Measurements from ENCODE around the gene HSD17B14. TPM values are rescaled to one million over a fixed set of nuclear protein-coding genes. Genes with fewer than 3 reads are reported as not detected.

Gene HSD17B14
- total RNA-seq, 1 donor from 2014 or later = 1.0 TPM

GRCh38 chr19:48815870-48816501 lies 20.3 kb downstream of the HSD17B14 start:
- DNase-seq = no peak
- H3K4me3 Mint-ChIP-seq (ENCODE audit: unreplicated experiment) = peak overlapping the region; percentile 2
- TF ChIP-seq, protein P1, sequence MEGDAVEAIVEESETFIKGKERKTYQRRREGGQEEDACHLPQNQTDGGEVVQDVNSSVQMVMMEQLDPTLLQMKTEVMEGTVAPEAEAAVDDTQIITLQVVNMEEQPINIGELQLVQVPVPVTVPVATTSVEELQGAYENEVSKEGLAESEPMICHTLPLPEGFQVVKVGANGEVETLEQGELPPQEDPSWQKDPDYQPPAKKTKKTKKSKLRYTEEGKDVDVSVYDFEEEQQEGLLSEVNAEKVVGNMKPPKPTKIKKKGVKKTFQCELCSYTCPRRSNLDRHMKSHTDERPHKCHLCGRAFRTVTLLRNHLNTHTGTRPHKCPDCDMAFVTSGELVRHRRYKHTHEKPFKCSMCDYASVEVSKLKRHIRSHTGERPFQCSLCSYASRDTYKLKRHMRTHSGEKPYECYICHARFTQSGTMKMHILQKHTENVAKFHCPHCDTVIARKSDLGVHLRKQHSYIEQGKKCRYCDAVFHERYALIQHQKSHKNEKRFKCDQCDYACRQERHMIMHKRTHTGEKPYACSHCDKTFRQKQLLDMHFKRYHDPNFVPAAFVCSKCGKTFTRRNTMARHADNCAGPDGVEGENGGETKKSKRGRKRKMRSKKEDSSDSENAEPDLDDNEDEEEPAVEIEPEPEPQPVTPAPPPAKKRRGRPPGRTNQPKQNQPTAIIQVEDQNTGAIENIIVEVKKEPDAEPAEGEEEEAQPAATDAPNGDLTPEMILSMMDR (IDR thresholded peaks at IDR 0.05; ENCODE audit: partially characterized antibody, unreplicated experiment) = no peak
- H3K27ac Mint-ChIP-seq (ENCODE audit: unreplicated experiment) = no peak overlapping the region
- H3K36me3 Mint-ChIP-seq (ENCODE audit: unreplicated experiment) = no peaks in the 10 kb centered on the region
- H3K9me3 Mint-ChIP-seq (ENCODE audit: unreplicated experiment) = peaks cover 3% of the 10 kb centered on the region
- H3K27me3 Mint-ChIP-seq (ENCODE audit: unreplicated experiment) = peaks cover 17% of the 10 kb centered on the region
- H3K4me1 Mint-ChIP-seq (ENCODE audit: low read depth, unreplicated experiment) = peaks cover 3% of the 10 kb centered on the region

DNA sequence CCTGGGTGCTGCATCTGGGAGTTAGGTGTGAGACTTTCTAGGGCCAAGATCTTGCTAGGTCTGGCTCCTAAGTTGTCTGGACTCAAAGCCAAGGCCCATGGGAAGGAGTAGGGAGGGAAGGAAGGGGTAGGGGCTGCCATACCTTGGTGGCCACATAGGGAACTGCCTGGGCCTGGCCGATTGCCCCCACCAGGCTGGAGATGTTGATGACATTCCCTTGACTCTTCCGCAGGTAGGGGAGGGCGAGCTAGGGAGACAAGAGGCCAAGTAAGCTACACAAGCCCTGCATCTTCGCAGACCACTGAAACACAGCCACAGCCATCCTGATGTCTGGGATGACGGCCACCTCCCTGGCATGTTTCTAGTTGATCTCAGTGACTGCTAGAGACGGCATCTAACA lies 21.4 kb downstream of the HSD17B14 start:
- DNase-seq = no peak
- TF ChIP-seq, protein P1 (IDR thresholded peaks at IDR 0.05; ENCODE audit: partially characterized antibody, unreplicated experiment) = no peak
- no peaks in the 10 kb centered on the region for H3K36me3 Mint-ChIP-seq (ENCODE audit: unreplicated experiment)
- H3K4me1 Mint-ChIP-seq (ENCODE audit: low read depth, unreplicated experiment) = peaks cover 4% of the 10 kb centered on the region
- H3K27ac Mint-ChIP-seq (ENCODE audit: unreplicated experiment) = no peak overlapping the region
- peaks cover 20% of the 10 kb centered on the region for H3K27me3 Mint-ChIP-seq (ENCODE audit: unreplicated experiment)
- H3K4me3 Mint-ChIP-seq (ENCODE audit: unreplicated experiment) = no peak overlapping the region
- H3K9me3 Mint-ChIP-seq (ENCODE audit: unreplicated experiment) = peaks cover 3% of the 10 kb centered on the region

- Mint-ChIP-seq H3K27me3 (ENCODE audit: unreplicated experiment) (peaks cover 11% of the 10 kb centered on the region), H3K9me3 (ENCODE audit: unreplicated experiment) (peaks cover 5% of the 10 kb centered on the region), H3K36me3 (ENCODE audit: unreplicated experiment) (no peaks in the 10 kb centered on the region), H3K27ac (ENCODE audit: unreplicated experiment) (no peak overlapping the region), H3K4me1 (ENCODE audit: low read depth, unreplicated experiment) (peaks cover 6% of the 10 kb centered on the region), H3K4me3 (ENCODE audit: unreplicated experiment) (peak overlapping the region; percentile 30)
- peak; percentile 30 for DNase-seq
- TF ChIP-seq, protein P1 (IDR thresholded peaks at IDR 0.05; ENCODE audit: partially characterized antibody, unreplicated experiment) = peak; percentile 38
Measured at GRCh38 chr19:48813123-48813913, 23.0 kb downstream of the HSD17B14 start.

- no peaks in the 10 kb centered on the region for H3K36me3 Mint-ChIP-seq (ENCODE audit: unreplicated experiment)
- peaks cover 5% of the 10 kb centered on the region for H3K9me3 Mint-ChIP-seq (ENCODE audit: unreplicated experiment)
- peak overlapping the region; percentile 73 for H3K27ac Mint-ChIP-seq (ENCODE audit: unreplicated experiment)
- H3K4me1 Mint-ChIP-seq (ENCODE audit: low read depth, unreplicated experiment) = peaks cover 11% of the 10 kb centered on the region
- peak; percentile 83 for DNase-seq
- TF ChIP-seq, protein P1 (IDR thresholded peaks at IDR 0.05; ENCODE audit: partially characterized antibody, unreplicated experiment) = no peak
- H3K4me3 Mint-ChIP-seq (ENCODE audit: unreplicated experiment) = peak overlapping the region; percentile 83
- peaks cover 11% of the 10 kb centered on the region for H3K27me3 Mint-ChIP-seq (ENCODE audit: unreplicated experiment)
Measured at GRCh38 chr19:48812094-48812929, 24.0 kb downstream of the HSD17B14 start.

Data from glutamatergic neuron (in vitro differentiated cells).